Fibroblast of villous mesenchyme (primary cell): ENCODE data around the gene PFDN1. TPM values are rescaled to one million over a fixed set of nuclear protein-coding genes. Genes with fewer than 3 reads are reported as not detected.

Experiments
- DNase-seq: peaks from one replicate; pipeline ENCODE4 v3.0.0-alpha.2; 2010; ENCODE audit warnings: low read depth
- H3K4me3 ChIP-seq: 2 replicates; pipeline ENCODE4 v1.5.1; 2011; ENCODE audit warnings: low read depth, mild to moderate bottlenecking, low read length
- total RNA-seq: library from RNA; depleted of rRNA; stranded (reverse); fragments of >200 nt; gene quantifications from 2 replicates; pipeline ENCODE4 v1.2.3, GENCODE V29; 2012
- TF ChIP-seq, protein P1 (sequence below): IDR thresholded peaks from 2 replicates; pipeline ENCODE4 v1.5.1; 2012; ENCODE audit warnings: low read depth, mild to moderate bottlenecking, low read length; ENCODE audit not compliant: insufficient read depth

Gene PFDN1, protein sequence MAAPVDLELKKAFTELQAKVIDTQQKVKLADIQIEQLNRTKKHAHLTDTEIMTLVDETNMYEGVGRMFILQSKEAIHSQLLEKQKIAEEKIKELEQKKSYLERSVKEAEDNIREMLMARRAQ
- 69.1 and 91.5 TPM in 2 replicates for total RNA-seq

DNA sequence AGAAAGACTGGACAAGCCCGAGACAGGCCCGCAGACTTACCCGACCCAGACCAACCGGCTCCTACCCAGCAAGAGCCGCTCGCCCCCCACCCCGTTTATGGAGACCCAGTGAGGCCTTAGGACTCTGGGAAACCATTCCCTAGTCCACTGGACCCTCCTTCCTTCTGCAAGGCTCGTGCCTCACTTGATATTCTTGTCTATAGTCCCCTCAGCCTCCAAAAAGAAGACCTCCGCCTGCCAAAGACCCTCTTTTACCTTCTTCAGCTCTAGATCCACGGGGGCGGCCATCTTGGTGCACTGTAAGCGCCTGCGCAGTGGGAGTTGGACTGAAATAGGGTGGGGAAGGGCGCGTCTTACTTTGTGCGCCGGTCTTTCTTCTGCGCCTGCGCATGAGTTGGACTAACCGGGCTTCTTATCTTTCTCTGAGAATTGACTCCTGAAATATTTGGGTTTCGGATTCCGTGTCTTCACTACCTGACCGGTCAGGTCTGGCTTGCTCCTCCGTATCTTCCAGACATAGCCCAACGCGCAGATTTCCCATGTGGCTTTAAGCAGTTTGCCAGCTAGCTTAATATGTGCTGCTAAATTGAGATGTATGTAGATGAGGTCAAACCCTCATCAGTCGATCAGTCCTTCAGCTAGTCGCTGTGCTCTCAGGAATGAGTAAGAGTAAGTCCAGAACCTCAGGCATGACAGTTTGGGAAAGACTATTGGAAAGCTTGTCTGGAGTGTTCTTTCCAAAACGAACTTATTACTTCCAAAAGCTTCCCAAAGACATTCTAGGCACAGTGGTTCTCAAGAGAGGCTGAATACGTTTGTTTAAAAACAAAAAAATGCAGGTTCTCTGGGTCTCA is at the start of gene PFDN1:
Gene PFDN1, minus strand, starts transcription at position 316 of the 854 bp plus-strand sequence. Its CDS starts 28 bp downstream, at position 288.
- DNase-seq = peak; percentile 96
- peak within 1 kb of the TSS; percentile 99 for H3K4me3 ChIP-seq
- TF ChIP-seq, protein P1, sequence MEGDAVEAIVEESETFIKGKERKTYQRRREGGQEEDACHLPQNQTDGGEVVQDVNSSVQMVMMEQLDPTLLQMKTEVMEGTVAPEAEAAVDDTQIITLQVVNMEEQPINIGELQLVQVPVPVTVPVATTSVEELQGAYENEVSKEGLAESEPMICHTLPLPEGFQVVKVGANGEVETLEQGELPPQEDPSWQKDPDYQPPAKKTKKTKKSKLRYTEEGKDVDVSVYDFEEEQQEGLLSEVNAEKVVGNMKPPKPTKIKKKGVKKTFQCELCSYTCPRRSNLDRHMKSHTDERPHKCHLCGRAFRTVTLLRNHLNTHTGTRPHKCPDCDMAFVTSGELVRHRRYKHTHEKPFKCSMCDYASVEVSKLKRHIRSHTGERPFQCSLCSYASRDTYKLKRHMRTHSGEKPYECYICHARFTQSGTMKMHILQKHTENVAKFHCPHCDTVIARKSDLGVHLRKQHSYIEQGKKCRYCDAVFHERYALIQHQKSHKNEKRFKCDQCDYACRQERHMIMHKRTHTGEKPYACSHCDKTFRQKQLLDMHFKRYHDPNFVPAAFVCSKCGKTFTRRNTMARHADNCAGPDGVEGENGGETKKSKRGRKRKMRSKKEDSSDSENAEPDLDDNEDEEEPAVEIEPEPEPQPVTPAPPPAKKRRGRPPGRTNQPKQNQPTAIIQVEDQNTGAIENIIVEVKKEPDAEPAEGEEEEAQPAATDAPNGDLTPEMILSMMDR = no peak

DNA sequence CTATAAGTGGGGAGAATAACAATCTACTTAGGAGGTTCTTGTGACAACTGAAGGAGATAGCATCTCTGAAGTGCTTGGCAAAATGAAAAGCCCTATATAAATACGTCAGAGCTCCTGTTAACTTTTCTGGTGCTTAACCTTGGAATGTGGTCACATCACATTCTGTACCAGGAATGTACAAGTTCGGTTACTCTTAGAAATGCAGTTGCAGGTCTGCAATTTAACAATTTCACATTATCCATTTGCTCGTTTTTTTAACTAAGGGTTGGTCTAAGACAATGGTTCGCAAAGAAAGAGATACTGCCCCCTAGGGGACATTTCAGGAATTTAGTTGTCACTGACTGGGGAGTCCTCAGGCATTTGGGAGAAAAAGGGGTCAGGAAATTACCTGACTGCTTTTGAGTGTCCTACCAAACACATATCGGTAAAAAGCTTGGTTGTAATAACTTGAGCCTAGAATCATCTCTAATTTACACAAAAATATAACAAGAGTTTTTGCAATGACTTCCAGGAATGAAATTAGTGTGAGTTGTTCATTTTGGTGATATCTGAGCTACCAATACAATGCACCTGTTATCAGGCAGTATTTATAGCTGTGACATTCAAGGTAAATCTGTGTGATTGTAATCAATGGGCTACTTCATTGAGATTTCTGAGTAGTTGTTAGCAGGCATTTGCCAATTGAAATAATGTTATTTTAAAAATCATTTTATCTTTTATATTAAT is 48.9 kb upstream of the PFDN1 start:
- H3K4me3 ChIP-seq = no peak overlapping the region
- TF ChIP-seq, protein P1 = peak; percentile 82
- peak; percentile 76 for DNase-seq

DNA sequence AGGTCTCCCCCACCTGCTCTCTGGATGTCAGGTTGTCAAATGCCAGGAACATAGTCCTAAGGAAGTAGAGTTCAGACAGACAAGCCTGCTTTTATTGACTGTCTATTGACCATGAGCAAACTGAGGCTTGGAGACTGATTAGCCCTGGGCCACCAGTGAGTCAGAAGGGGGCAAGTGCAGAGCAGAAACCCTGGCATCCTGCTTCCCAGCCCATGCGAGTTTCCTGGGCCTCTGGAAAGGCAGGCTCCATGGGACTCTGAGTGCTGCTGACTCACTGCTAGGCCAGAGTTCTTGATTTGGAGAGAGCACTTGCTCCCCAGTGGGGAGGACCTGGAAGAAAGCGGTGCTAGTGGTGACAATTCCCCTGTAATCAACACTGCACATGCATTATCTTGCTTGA is 46.3 kb upstream of the PFDN1 start:
- TF ChIP-seq, protein P1 = no peak
- H3K4me3 ChIP-seq = no peak overlapping the region
- no peak for DNase-seq

DNA sequence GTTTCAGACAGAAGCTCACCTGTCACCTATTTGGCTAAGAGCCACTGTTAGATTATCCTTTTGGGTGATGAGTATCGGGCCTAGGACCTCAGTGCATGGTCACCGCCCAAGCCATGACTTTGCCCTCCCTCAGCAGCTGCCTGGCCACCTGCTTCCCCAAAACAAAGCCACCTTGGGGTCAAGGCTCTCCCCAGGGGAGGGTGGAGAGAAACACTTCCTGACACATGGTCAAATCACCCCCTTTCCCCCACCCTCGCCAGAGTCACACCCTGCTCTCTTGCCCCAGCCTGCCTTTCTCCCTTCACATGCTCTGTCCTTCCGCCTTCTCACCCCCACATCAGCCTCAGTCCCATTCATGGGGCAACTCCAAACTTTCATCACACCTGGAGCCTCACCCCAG is 45.2 kb upstream of the PFDN1 start:
- TF ChIP-seq, protein P1 = no peak
- H3K4me3 ChIP-seq = no peak overlapping the region
- DNase-seq = no peak

DNA sequence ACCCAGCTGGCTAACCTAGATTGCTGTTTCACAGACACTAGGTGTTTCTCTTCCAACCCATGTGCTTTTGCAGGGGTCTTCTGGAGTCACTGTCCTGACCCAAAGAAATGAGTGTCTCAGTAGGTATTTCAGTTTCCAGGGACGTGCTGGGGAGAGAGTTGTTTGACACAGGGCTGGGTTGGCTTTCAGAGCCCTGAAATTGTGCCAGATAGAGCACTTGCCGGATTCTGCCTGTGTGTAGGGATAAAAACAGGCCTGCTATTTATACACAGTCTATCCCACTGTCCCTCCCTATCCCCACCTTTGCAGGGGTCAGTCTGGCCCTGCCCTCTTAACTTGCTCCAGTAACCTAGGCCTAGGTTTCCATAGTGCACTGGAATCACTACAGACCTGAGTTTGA is 44.5 kb upstream of the PFDN1 start:
- no peak for DNase-seq
- H3K4me3 ChIP-seq = no peak overlapping the region
- TF ChIP-seq, protein P1 = no peak

DNA sequence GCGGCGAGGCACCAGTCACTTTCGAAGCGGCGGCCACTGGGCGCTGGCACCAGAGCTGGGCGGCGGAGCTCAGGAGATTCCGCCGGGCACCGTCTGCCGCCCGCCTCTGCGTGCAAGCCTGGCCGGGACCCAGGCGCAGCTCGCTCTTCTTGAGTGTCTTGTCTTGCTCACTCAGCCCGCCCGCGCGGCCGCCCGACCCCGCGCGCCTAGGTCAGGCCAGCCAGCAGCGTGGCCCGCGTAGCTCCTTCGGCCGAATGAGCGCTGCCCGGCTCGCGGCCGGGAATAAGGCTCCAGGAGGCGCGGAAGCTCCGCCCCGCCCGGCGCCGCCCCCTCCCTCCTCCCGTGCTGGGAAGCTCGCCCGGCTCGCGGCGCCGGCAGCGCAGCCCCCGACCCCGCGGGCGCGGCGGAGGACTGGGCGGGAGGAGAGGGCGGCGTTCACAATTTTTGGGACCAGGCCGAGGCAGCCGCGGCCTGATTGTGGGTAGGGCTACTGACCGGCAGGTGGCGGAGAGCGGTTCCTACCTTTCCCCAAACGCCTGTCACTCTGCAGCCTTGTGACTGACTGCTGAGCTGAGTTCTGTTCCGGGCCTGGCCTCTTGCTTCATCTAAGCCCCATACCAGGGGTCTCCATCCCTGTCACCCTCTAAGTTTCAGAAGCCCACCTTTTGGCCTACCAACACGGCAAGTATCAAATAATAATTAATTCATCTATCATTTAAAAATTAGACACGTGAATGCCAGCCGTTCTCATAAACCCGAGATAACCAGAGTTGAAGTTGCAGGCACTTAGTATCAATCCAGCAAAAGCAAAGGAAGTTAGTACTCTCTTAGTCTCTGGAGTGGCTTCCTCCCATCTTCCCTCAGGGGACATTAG is 43.7 kb upstream of the PFDN1 start, which contains the start of gene HBEGF:
Gene HBEGF, minus strand, starts transcription at position 256 of the 874 bp plus-strand sequence. CDS start 275 bp downstream, outside the sequence.
- TF ChIP-seq, protein P1 = peak; percentile 38
- peak; percentile 71 for DNase-seq
- H3K4me3 ChIP-seq = peak within 1 kb of the TSS; percentile 69
